Immature natural killer cell (primary cell): ENCODE data around the gene IGF1R. TPM values are rescaled to one million over a fixed set of nuclear protein-coding genes. Genes with fewer than 3 reads are reported as not detected.

Experiments used
- DNase-seq, 3 donors: peaks; one replicate each; pipeline ENCODE4 v3.0.0; 2022; ENCODE audit warnings: mixed read lengths in 1 of 3
- H3K27ac Mint-ChIP-seq, 6 donors: one replicate each; pipeline ENCODE4 v1.8.0; 2020; ENCODE audit warnings: mixed read lengths in 6 of 6, mild to moderate bottlenecking in 5 of 6, inconsistent platforms in 4 of 6, moderate library complexity in 3 of 6
- H3K27me3 Mint-ChIP-seq, 3 donors: one replicate each; pipeline ENCODE4 v1.8.0; 2020 to 2021; ENCODE audit warnings: low read depth in 3 of 3, mild to moderate bottlenecking in 3 of 3, mixed read lengths in 3 of 3, moderate library complexity in 3 of 3, inconsistent platforms in 1 of 3
- H3K36me3 Mint-ChIP-seq, 3 donors: one replicate each; pipeline ENCODE4 v1.8.0; 2020; ENCODE audit warnings: mixed read lengths in 3 of 3, inconsistent platforms in 2 of 3, mild to moderate bottlenecking in 2 of 3
- H3K4me1 Mint-ChIP-seq, 2 donors: one replicate each; pipeline ENCODE4 v1.8.0; 2020; ENCODE audit warnings: inconsistent platforms in 2 of 2, mild to moderate bottlenecking in 2 of 2, mixed read lengths in 2 of 2, moderate library complexity in 1 of 2
- H3K4me3 Mint-ChIP-seq, 5 donors: one replicate each; pipeline ENCODE4 v1.8.0; 2020; ENCODE audit warnings: mild to moderate bottlenecking in 5 of 5, mixed read lengths in 5 of 5, inconsistent platforms in 3 of 5, moderate library complexity in 3 of 5
- H3K9me3 Mint-ChIP-seq, 6 donors: one replicate each; pipeline ENCODE4 v1.8.0; 2020; ENCODE audit warnings: mild to moderate bottlenecking in 6 of 6, mixed read lengths in 6 of 6, inconsistent platforms in 4 of 6, moderate library complexity in 3 of 6
- polyA plus RNA-seq, 3 donors: library from polyadenylated mRNA; unstranded; fragments of 300-500 nt; fragmentation: Illumina TruSeq; gene quantifications; one replicate each; pipeline ENCODE4 v1.2.3, GENCODE V29; 2021

IGF1R gene
- polyA plus RNA-seq, 3 donors from 2014 or later: 1.4 to 4.7 (median 1.4) TPM

GRCh38 chr15:98765610-98766009, 117.3 kb downstream of the IGF1R start:
- H3K36me3 Mint-ChIP-seq: peaks cover 0 to 4% (median 0%) of the 10 kb centered on the region in 3 donors
- peaks cover 38 to 47% of the 10 kb centered on the region in 2 donors for H3K4me1 Mint-ChIP-seq
- H3K27me3 Mint-ChIP-seq: peaks cover 0 to 4% (median 4%) of the 10 kb centered on the region in 3 donors
- no peak overlapping the region for H3K27ac Mint-ChIP-seq
- no peak overlapping the region for H3K4me3 Mint-ChIP-seq
- no peaks in the 10 kb centered on the region for H3K9me3 Mint-ChIP-seq
- DNase-seq: no peak

GRCh38 chr15:98767692-98768091, 119.4 kb downstream of the IGF1R start:
- H3K27me3 Mint-ChIP-seq: peaks cover 0 to 4% (median 2%) of the 10 kb centered on the region in 3 donors
- no peaks in the 10 kb centered on the region for H3K9me3 Mint-ChIP-seq
- no peak overlapping the region for H3K27ac Mint-ChIP-seq
- no peak overlapping the region for H3K4me3 Mint-ChIP-seq
- peaks cover 0 to 4% (median 0%) of the 10 kb centered on the region in 3 donors for H3K36me3 Mint-ChIP-seq
- no peak for DNase-seq
- H3K4me1 Mint-ChIP-seq: peaks cover 30 to 31% of the 10 kb centered on the region in 2 donors

- peaks cover 0 to 4% (median 2%) of the 10 kb centered on the region in 3 donors for H3K27me3 Mint-ChIP-seq
- no peak overlapping the region for H3K4me3 Mint-ChIP-seq
- no peak for DNase-seq
- no peak overlapping the region for H3K27ac Mint-ChIP-seq
- peaks cover 13 to 14% of the 10 kb centered on the region in 2 donors for H3K4me1 Mint-ChIP-seq
- H3K36me3 Mint-ChIP-seq: peaks cover 0 to 4% (median 0%) of the 10 kb centered on the region in 3 donors
- H3K9me3 Mint-ChIP-seq: no peaks in the 10 kb centered on the region
These were observed 121.5 kb downstream of the IGF1R start for GRCh38 chr15:98769867-98770266.

- H3K4me1 Mint-ChIP-seq: peaks cover 14 to 17% of the 10 kb centered on the region in 2 donors
- H3K36me3 Mint-ChIP-seq: peaks cover 0 to 4% (median 0%) of the 10 kb centered on the region in 3 donors
- no peak for DNase-seq
- no peak overlapping the region for H3K4me3 Mint-ChIP-seq
- H3K9me3 Mint-ChIP-seq: no peaks in the 10 kb centered on the region
- no peak overlapping the region for H3K27ac Mint-ChIP-seq
- peaks cover 0 to 4% (median 2%) of the 10 kb centered on the region in 3 donors for H3K27me3 Mint-ChIP-seq
These were observed 122.6 kb downstream of the IGF1R start for GRCh38 chr15:98770984-98771383.

- peaks cover 0 to 4% (median 0%) of the 10 kb centered on the region in 3 donors for H3K36me3 Mint-ChIP-seq
- no peak overlapping the region for H3K27ac Mint-ChIP-seq
- peaks cover 0 to 1% (median 0%) of the 10 kb centered on the region in 6 donors for H3K9me3 Mint-ChIP-seq
- H3K4me1 Mint-ChIP-seq: peaks cover 18 to 23% of the 10 kb centered on the region in 2 donors
- no peak overlapping the region for H3K4me3 Mint-ChIP-seq
- no peak for DNase-seq
- H3K27me3 Mint-ChIP-seq: peaks cover 0 to 4% (median 2%) of the 10 kb centered on the region in 3 donors
These were observed 123.2 kb downstream of the IGF1R start for GRCh38 chr15:98771541-98771940.

- Mint-ChIP-seq H3K4me3 (no peak overlapping the region), H3K4me1 (peaks cover 28 to 36% of the 10 kb centered on the region in 2 donors), H3K36me3 (no peaks in the 10 kb centered on the region), H3K27ac (no peak overlapping the region), H3K27me3 (peaks cover 0 to 4% (median 0%) of the 10 kb centered on the region in 3 donors), H3K9me3 (peaks cover 0 to 1% (median 0%) of the 10 kb centered on the region in 6 donors)
- no peak for DNase-seq
These were observed 124.6 kb downstream of the IGF1R start for GRCh38 chr15:98772895-98773294.

GRCh38 chr15:98773616-98774015, 125.3 kb downstream of the IGF1R start:
- Mint-ChIP-seq H3K27ac (peak overlapping the region in 1 of 6 donors; percentile 5), H3K36me3 (no peaks in the 10 kb centered on the region), H3K4me1 (peaks cover 34 to 43% of the 10 kb centered on the region in 2 donors), H3K4me3 (no peak overlapping the region), H3K27me3 (peaks cover 0 to 5% (median 0%) of the 10 kb centered on the region in 3 donors), H3K9me3 (peaks cover 0 to 1% (median 0%) of the 10 kb centered on the region in 6 donors)
- no peak for DNase-seq

GRCh38 chr15:98774756-98775497, 126.6 kb downstream of the IGF1R start:
- H3K27ac Mint-ChIP-seq: no peak overlapping the region
- DNase-seq: no peak
- no peak overlapping the region for H3K4me3 Mint-ChIP-seq
- H3K4me1 Mint-ChIP-seq: peaks cover 37 to 42% of the 10 kb centered on the region in 2 donors
- peaks cover 0 to 1% (median 0%) of the 10 kb centered on the region in 6 donors for H3K9me3 Mint-ChIP-seq
- no peaks in the 10 kb centered on the region for H3K36me3 Mint-ChIP-seq
- peaks cover 0 to 6% (median 0%) of the 10 kb centered on the region in 3 donors for H3K27me3 Mint-ChIP-seq

GRCh38 chr15:98775498-98776230, 127.3 kb downstream of the IGF1R start:
- H3K4me1 Mint-ChIP-seq: peaks cover 37 to 39% of the 10 kb centered on the region in 2 donors
- H3K9me3 Mint-ChIP-seq: peaks cover 0 to 1% (median 0%) of the 10 kb centered on the region in 6 donors
- H3K36me3 Mint-ChIP-seq: no peaks in the 10 kb centered on the region
- H3K27me3 Mint-ChIP-seq: peaks cover 0 to 4% (median 0%) of the 10 kb centered on the region in 3 donors
- no peak for DNase-seq
- H3K27ac Mint-ChIP-seq: no peak overlapping the region
- H3K4me3 Mint-ChIP-seq: no peak overlapping the region

- Mint-ChIP-seq H3K27ac (peak overlapping the region; percentile 19 to 80 (median 72)), H3K27me3 (peaks cover 0 to 4% (median 0%) of the 10 kb centered on the region in 3 donors), H3K4me3 (peak overlapping the region; percentile 62 to 73 (median 71)), H3K4me1 (peaks cover 34 to 39% of the 10 kb centered on the region in 2 donors), H3K36me3 (no peaks in the 10 kb centered on the region), H3K9me3 (peaks cover 0 to 1% (median 0%) of the 10 kb centered on the region in 6 donors)
- peak; percentile 31 to 38 (median 36) for DNase-seq
These were observed 128.4 kb downstream of the IGF1R start for GRCh38 chr15:98776607-98777281.

GRCh38 chr15:98777426-98777825, 129.1 kb downstream of the IGF1R start:
- DNase-seq: no peak
- peak overlapping the region in 5 of 6 donors; percentile 19 to 80 (median 71) for H3K27ac Mint-ChIP-seq

GRCh38 chr15:98778263-98778959, 130.1 kb downstream of the IGF1R start:
- no peak for DNase-seq
- Mint-ChIP-seq H3K27me3 (peaks cover 0 to 4% (median 0%) of the 10 kb centered on the region in 3 donors), H3K27ac (peak overlapping the region in 3 of 6 donors; percentile 19 to 50 (median 21)), H3K4me1 (peaks cover 33 to 39% of the 10 kb centered on the region in 2 donors), H3K4me3 (no peak overlapping the region), H3K9me3 (peaks cover 0 to 1% (median 0%) of the 10 kb centered on the region in 6 donors), H3K36me3 (no peaks in the 10 kb centered on the region)

More at GRCh38 chr15:98777426-98777825, 129.1 kb downstream of the IGF1R start:
- H3K4me1 Mint-ChIP-seq: peaks cover 33 to 39% of the 10 kb centered on the region in 2 donors
- H3K9me3 Mint-ChIP-seq: peaks cover 0 to 1% (median 0%) of the 10 kb centered on the region in 6 donors
- H3K4me3 Mint-ChIP-seq: peak overlapping the region; percentile 62 to 73 (median 71)
- no peaks in the 10 kb centered on the region for H3K36me3 Mint-ChIP-seq
- peaks cover 0 to 4% (median 0%) of the 10 kb centered on the region in 3 donors for H3K27me3 Mint-ChIP-seq

GRCh38 chr15:98778960-98779359, 130.6 kb downstream of the IGF1R start:
- Mint-ChIP-seq H3K27me3 (peaks cover 0 to 4% (median 0%) of the 10 kb centered on the region in 3 donors), H3K4me3 (no peak overlapping the region), H3K36me3 (no peaks in the 10 kb centered on the region), H3K4me1 (peaks cover 33 to 39% of the 10 kb centered on the region in 2 donors), H3K9me3 (peaks cover 0 to 1% (median 0%) of the 10 kb centered on the region in 6 donors), H3K27ac (no peak overlapping the region)
- no peak for DNase-seq
